Measurements from ENCODE around the gene MYO1B.

DNA sequence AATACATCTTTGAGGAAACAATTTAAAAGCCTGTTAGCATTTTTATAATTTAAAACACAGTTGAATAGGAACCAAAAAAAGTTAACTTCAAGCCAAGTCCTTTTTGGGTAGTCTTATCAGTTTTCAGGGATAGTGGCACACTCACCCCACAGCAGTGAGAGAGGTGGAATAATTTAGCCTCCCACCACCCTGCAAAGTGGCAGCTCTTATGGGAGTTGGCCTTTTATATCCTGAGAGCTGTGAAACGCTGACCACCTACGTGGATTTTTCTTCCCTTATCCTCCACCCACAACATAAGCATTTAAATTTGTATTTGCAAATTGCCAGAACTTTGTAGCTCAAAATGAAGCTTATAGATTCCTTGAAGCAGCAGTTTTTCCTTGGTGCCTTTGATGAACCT, 167.1 kb downstream of the MYO1B start:
- TF ChIP-seq CTCF (conservative IDR thresholded peaks at IDR 0.05) (no peak), ZFX (IDR thresholded peaks at IDR 0.05) (no peak)
